Measurements from ENCODE around the gene SUPV3L1.

DNA sequence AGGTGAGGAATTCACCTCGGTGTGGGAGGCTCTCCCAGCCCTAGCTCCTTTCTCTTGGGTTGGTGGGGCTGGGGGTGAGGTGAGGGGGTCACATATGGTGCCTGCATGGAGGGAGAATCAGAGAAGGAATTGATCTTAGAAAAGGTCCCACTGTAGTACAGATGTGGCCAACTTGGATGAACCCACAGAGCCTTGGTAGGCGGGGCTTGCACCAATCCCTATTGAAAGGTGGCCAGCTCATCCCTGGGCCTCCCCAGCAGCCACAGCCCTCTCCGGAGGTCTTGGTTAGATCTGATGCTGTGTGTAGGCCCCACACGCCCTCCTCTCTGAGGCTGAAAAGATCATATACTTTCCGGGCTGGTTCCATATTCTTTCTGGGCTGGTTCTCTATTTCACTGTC is 59.1 kb downstream of the SUPV3L1 start:
- TF ChIP-seq CTCF (IDR thresholded peaks at IDR 0.05; ENCODE audit: low read depth, low read length, missing input control) (no peak), MAX (IDR thresholded peaks at IDR 0.05) (no peak), EGR1 (IDR thresholded peaks at IDR 0.05; ENCODE audit: low read depth in 2 of 2) (no peak), TAF1 (conservative IDR thresholded peaks at IDR 0.05) (no peak), GABPA (IDR thresholded peaks at IDR 0.05 in 1 of 2, conservative IDR thresholded peaks at IDR 0.05 in 1 of 2) (no peak), RXRA (IDR thresholded peaks at IDR 0.05) (no peak), HNF4G (IDR thresholded peaks at IDR 0.05) (no peak), RAD21 (IDR thresholded peaks at IDR 0.05) (no peak), SP1 (IDR thresholded peaks at IDR 0.05) (no peak), REST (IDR thresholded peaks at IDR 0.05) (no peak), FOXA2 (IDR thresholded peaks at IDR 0.05) (no peak)
- TF ChIP-seq, protein P1, sequence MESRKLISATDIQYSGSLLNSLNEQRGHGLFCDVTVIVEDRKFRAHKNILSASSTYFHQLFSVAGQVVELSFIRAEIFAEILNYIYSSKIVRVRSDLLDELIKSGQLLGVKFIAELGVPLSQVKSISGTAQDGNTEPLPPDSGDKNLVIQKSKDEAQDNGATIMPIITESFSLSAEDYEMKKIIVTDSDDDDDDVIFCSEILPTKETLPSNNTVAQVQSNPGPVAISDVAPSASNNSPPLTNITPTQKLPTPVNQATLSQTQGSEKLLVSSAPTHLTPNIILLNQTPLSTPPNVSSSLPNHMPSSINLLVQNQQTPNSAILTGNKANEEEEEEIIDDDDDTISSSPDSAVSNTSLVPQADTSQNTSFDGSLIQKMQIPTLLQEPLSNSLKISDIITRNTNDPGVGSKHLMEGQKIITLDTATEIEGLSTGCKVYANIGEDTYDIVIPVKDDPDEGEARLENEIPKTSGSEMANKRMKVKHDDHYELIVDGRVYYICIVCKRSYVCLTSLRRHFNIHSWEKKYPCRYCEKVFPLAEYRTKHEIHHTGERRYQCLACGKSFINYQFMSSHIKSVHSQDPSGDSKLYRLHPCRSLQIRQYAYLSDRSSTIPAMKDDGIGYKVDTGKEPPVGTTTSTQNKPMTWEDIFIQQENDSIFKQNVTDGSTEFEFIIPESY (IDR thresholded peaks at IDR 0.05): no peak
